Measurements from ENCODE around the gene FAM118B.
A peak's percentile ranks its signal among the peaks of the same experiment; 100 is the strongest.

FAM118B gene

DNA sequence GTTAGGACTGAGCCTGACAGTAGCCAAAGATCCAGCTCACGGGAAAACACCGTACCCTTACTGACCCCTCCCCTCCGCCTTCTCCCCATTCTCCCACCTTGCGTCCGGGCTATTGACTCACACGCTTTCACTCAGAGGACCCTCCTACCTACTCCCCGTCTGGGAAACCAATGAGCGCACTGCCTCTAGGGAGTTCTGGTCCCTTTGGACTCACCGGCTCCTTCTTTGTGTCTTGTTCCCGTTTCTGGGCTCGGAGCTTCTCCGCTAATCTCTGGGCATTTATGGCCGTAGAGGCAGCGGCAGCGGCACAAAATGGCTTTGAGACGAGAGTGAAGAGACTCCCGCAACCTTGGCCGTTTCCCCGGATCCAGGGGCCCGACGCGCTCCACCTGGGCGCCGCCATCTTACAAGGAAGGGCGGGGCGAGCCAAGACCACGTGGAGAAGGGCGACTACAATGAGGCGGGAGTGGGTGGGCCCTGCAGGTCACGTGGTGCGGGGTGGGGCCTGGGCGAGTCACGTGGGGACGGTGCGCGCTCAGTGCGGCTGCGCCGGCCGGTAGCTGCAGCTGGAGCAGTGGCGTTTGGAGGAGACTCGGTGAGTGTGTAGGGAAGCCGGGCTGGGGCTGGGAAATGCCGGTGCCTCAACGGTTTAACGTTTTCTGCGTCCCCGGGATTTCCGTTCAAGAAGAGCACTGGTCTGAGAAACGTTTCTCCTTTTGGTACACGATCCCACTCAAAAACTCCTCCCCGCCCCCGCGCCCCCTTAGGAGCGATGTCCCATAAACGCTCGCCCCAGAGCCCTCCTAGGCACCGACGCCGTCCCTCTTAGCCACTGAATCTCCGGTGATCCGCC is at the start of gene FAM118B, which contains the start of gene RPUSD4:
Gene FAM118B (plus strand): TSS at position 547 of the 853 bp plus-strand sequence. CDS start 23,220 bp downstream, outside the sequence.
Gene RPUSD4 (minus strand): TSS at position 415 of the 853 bp plus-strand sequence. CDS start 12 bp downstream, at position 403.
- peak; percentile 98 for DNase-seq

GRCh38 chr11:126162306-126163030 is 49.1 kb upstream of the FAM118B start:
- DNase-seq: no peak

- DNase-seq: no peak
These were observed 48.4 kb upstream of the FAM118B start for GRCh38 chr11:126163074-126163700.

GRCh38 chr11:126163779-126164178 is 47.8 kb upstream of the FAM118B start:
- DNase-seq: no peak

GRCh38 chr11:126164781-126165180 is 46.8 kb upstream of the FAM118B start:
- no peak for DNase-seq

- DNase-seq: no peak
These were observed 46.3 kb upstream of the FAM118B start for GRCh38 chr11:126165311-126165720.

DNA sequence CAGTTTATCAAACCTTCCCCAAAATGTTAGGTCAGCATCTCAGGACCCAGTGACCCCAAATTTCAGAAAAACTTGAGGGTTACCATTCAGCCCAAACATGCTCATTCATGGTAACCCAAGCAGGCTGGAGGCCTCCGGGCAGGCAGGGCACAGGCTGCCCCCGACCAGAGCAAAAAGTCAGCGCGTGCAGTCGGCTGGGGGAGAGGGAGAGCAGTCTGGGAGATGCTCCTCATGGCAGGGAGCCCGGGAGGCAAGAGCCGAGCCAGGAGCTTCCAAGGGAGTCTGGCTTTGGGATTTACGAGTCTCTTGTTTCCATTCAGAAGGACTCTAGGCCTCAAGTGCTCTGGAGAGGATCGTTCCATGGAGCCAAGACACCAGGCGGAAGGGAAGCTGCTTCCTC is 45.8 kb upstream of the FAM118B start:
- no peak for DNase-seq

DNA sequence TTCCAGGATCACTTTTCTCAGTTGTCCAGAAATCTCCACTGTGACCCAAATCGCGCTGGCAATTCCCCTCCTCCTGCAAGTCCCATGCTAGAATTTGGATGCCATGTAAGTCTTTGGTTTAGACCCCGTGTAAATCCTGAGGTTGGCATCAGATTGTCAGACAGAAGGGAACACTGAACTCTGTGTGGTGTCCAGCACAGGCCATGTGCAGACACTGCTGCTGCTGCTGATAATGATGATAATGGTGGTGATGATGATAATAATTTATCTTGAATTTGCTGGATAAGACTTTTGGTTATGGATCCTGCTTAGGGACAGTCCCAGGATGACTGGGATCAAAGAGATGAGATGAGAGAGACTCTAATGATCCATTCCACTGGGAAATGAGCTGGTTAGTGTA is 45.2 kb upstream of the FAM118B start:
- DNase-seq: no peak

DNA sequence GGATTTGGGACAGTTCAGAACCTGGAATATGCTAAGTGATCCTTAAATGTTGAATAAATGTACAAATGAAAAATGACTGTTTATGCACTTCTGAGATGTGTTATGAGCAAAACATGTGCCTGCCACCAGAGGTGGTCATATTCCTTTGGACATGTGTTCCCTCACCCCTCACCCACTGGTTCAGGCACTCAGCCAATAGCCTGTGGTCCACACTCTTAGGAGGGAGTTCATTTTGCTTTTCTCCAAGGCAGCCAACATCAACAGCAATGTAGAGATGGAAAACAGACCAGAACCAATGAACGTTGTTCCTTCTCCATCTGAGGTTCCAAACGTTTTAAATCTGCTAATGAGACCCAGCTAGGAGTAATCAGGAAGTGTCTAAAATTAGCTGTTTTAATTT is 44.1 kb upstream of the FAM118B start:
- no peak for DNase-seq

DNA sequence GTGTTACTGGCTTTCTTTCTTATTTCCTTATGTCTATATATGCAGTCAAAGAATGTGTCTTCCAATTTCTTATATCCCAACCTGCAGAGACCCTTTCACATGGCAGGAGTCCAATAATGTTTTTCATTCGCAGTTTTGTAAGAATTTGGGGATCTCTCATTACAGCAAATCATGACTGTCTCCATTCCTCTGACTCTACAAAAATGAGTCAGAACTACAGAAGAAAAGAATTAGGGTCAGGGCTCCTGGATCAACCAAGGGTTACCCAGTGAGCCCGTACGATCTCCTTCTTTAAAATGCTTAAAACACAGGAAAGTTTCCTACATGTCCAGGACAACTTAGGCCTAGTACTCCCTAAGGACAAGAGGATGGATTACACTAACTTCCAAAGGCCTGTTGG is 42.3 kb upstream of the FAM118B start:
- no peak for DNase-seq

- no peak for DNase-seq
These were observed 39.0 kb upstream of the FAM118B start for GRCh38 chr11:126172596-126173038.

DNA sequence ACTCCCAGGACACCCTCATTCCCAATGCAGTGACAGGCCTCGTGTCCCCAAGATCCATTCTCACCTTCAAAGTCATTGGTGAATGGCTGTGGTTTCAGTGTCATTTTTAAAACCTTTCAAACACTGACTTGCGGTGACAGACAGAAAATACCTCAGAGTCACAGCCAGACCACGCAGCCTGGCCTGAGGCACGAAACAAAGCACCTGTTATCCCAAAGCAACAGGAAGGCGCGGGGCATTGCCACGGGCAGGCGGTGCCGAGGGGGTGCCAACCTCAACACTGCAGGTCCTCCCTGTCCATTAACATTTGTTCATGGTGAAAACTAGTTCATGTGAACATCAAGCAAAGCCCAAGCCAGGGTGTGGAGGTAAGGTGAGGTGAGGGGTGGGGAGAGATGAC is 38.3 kb upstream of the FAM118B start:
- no peak for DNase-seq

GRCh38 chr11:126174816-126175215 is 36.8 kb upstream of the FAM118B start:
- DNase-seq: no peak

DNA sequence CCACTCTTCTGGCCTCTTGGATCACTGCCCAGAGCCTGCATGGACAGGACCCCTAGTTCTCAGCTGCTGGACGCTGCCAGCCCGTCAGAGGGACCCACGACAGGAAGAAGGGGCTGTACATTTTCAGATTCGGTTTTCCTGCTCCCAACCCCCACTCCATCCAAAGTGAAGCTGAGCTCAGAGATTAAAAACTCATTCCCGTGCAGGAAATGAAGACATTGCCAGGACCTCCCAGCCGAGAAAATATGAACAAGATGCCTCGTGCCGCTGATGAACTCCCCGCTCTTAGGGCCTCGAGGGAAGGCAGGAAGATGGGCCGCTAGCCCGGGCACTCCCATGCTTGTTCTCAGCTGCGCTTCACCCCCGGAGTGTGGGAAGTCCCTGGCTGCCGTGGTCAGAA is 36.2 kb upstream of the FAM118B start:
- no peak for DNase-seq

DNA sequence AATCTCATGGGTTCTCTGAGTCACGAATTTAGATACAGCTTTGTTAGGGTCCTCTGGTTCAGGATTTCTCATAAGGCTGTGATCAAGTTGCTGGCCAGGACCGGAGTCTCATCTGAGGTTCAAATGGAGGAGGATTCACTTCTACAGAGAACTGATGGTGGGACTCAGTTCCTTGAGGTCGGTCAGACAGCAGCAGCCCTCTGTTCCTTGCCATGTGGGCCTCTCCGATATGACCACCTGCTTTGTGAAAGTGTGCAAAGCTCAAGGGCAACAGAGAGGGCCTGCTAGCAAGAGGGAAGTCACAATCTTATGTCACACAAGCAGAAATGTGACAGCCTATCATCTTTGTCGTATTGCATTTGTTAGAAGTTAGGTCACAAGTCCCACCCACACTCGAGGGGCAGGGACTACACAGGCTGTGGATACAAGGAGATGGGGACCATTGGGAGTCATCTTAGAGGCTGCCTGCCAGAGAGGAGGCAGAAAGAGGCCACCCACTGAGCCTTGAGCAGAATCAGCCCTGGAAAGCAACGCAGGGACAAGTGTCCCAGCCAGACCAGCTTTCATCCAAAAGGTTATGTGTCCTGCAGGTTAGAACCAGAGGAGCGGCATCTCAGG is 34.6 kb upstream of the FAM118B start:
- no peak for DNase-seq

DNA sequence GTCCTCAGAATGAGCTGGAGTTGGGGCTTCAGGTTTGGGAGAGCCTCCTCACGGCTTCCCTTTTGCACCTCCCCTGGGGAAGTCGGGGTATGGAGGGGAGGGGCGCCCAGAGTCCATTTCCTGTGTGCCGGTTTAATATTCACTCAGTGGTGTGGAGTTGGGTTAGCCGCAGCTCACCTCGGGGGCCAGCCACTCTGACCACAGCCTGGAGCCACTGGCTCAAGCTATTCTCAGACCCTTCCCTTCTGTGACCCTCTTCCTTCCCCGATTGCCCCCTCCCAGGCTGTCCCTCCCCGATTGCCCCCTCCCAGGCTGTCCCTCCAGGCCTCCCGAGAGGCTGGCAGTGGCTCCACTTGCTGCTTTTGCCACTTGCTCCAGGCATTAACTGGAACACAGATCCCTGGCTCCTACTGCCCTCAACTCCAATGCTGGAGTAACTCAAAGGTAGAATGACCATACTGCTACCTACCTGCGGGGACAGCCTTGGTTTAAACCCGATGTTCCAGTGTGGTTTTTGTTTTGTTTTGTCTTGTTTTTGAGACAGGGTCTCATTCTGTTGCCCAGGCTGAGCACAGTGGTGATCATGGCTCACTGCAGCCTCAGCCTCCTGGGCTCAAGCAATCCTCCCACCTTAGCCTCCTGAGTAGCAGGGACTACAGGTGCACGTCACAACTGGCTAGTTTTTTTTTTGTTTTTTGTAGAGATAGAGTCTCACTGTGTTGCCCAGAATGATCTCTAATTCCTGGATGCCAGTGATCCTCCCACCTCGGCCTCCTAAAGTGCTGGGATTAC is 29.4 kb upstream of the FAM118B start:
- DNase-seq: no peak

DNA sequence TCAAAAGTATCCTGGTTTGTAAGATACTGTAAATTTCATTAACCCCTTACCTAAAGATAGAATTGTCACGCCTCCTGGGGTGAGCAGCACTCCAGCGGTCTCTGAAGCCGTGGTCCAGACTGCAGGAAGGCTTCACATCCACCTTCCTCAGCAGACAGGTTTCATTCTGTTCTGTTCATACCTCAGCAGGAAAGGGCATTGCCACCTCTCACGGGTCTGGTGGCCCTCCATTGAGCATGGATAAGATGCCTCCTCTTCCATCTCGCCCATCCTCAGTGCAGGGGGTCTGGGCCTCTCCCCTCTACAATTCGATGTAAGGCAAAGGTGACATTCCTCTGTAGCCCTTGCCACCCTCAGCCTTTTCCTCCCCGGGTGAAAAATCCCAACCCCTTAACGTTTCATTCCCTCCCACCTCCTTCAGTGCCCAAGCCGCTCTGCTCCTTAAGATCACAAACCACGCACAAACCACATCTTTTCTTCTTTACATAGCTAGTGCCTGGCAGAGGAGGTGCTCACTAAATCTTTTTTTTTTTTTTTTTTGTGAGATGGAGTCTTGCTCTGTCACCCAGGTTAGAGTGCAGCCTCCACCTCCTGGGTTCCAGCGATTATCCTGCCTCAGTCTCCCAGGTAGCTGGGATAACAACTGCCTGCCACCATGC is 28.7 kb upstream of the FAM118B start:
- DNase-seq: no peak

DNA sequence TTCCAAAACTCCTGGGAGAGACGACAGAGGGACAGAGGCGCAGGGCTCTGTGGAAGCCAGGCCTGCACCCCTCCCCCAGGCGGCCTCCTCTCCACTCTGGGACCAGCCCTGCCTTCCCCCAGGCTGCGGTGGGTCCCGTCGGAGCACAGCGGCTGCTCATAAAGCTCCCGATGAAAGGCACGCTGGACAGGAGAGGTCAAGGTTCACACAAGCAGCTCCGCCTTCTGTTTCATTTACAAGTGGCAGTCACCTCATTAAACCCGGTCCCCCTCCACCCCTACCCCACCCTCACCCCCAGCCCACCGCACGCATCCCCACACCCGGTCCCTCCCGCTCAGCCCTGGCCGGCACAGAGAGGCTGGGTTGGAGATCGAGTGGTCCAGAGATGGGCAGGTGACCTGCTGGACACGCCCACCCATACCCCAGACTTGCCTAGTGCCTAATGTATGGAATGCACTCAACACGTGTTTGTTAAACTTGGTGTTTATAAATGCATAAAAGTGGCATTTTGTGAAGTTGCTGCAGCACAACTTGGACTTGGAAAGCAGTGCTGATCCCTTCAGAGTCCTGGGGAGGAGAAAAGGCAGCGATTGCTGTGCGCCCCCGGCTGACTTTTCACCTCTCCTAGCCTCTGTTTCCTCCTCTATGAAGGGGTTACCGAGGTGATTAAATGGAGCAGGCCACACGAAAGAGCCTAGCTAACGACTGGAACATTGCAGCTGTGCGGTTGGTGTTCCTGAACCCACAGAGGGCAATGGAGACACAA is 26.1 kb upstream of the FAM118B start:
- DNase-seq: no peak

DNA sequence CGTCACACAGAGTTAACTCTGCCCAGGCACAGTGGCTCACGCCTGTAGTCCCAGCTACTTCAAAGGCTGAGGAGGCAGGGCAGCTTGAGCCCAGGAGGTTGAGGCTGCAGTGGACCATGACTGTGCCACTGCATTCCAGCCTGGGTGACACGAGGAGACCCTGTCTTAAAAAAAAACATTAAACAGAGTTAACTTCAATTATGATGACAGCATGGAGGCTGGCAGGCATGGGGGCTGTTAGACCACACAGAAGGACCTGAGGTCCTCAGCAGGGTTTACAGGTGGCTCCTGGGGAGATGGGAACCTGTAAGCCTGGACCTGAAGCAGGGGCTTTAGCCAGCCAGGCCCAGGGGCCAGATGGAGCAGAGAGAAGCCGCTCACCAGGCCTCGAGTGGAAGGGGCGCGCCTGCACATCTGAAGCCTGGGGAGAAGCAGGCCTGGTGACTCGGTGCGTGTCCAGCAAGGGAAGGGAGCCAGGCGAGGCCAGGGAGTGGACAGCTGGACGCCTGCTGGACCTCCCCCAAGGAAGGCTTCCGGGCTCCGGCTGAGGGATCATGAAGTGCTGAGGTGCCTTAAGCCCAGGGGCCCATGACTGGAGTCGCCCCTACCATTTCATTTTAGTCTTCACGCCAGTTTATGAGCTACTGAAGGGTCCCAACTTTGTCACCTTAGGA is 25.4 kb upstream of the FAM118B start:
- DNase-seq: no peak

All from CD4-positive, alpha-beta T cell treated with Interleukin-12 subunit alpha and Interleukin-12 subunit beta, for 1 hour (primary cell).